Aorta (tissue), 5 donors: ENCODE data around the gene LRR1. TPM values are rescaled to one million over a fixed set of nuclear protein-coding genes. Genes with fewer than 3 reads are reported as not detected.
"Not testable (repeated sequence)": the region's sequence is repeated elsewhere in the genome, so short reads cannot be mapped to it uniquely, and the experiment has no call there.

Source experiments
- ATAC-seq: fragments of 200-7000 bp; cut with Tn5 transposase; one replicate; pipeline ENCODE4 v1.9.1; 2022; ENCODE audit warnings: moderate library complexity; ENCODE audit not compliant: low FRiP score
- DNase-seq, 2 donors: peaks; one replicate each; pipeline ENCODE4 v3.0.0-alpha.2; 2020
- H3K27ac ChIP-seq, 2 donors: one replicate each; pipeline ENCODE4 v1.5.1; 2013; ENCODE audit warnings: low read length in 2 of 2, mild to moderate bottlenecking in 2 of 2, moderate library complexity in 2 of 2, control low read depth in 1 of 2, inconsistent platforms in 1 of 2, low read depth in 1 of 2
- H3K27me3 ChIP-seq, 2 donors: one replicate each; pipeline ENCODE4 v1.6.1; 2013; ENCODE audit warnings: control low read depth in 1 of 2, low read length in 1 of 2, mild to moderate bottlenecking in 1 of 2, moderate library complexity in 1 of 2; ENCODE audit not compliant: insufficient read depth in 2 of 2, control insufficient read depth in 1 of 2
- H3K36me3 ChIP-seq, 2 donors: one replicate each; pipeline ENCODE4 v1.6.1; 2013; ENCODE audit warnings: control low read depth in 1 of 2, low read length in 1 of 2, mild to moderate bottlenecking in 1 of 2; ENCODE audit not compliant: insufficient read depth in 2 of 2, control insufficient read depth in 1 of 2
- H3K4me1 ChIP-seq, 2 donors: one replicate each; pipeline ENCODE4 v1.6.1; 2013; ENCODE audit warnings: low read length in 2 of 2, control low read depth in 1 of 2, mild to moderate bottlenecking in 1 of 2, moderate library complexity in 1 of 2; ENCODE audit not compliant: insufficient read depth in 2 of 2, control insufficient read depth in 1 of 2
- H3K4me3 ChIP-seq, 2 donors: one replicate each; pipeline ENCODE4 v1.5.1; 2013; ENCODE audit warnings: low read length in 2 of 2, control low read depth in 1 of 2, mild to moderate bottlenecking in 1 of 2
- H3K9me3 ChIP-seq: one replicate; pipeline ENCODE4 v1.6.1; 2013; ENCODE audit warnings: mild to moderate bottlenecking, low read length; ENCODE audit not compliant: control insufficient read depth
- WGBS, 2 donors: extraction: QIAGEN DNeasy Blood & Tissue Kit; methylation state at CpG; one replicate each; pipeline ENCODE4 v1.1.7; 2013; 5-methylcytosine and 5-hydroxymethylcytosine counted together
- intact Hi-C, 2 donors: fragments of 100-400 bp; cut with DNase I; formaldehyde crosslinking; loops; one replicate each; pipeline versions ENCODE4 v1.14.2 to v1.15.0; 2022
- polyA plus RNA-seq, 2 donors: library from polyadenylated mRNA; stranded (reverse); fragments of 200-250 nt; gene quantifications; one replicate each; pipeline ENCODE4 v1.2.3, GENCODE V29; 2013
- total RNA-seq, 2 donors: library from RNA; stranded (reverse); fragmentation: NEBNext Ultra II Directional; extraction: Animal tissue kit (Norgen Biotek cat#: 25700); gene quantifications; one replicate each; pipeline ENCODE4 v1.2.1, GENCODE V29; 2021
- donor health status: healthy with polysubstance abuse.
- donor health status: Bipolar disorder and iron deficiency.
- donor health status: DM: no; HTN: no; CAD: no.
- donor health status: DM: no; HTN: no; CAD: no.
- donor health status: DM: yes; HTN: yes; CAD: no.

Gene LRR1
- total and polyA plus RNA-seq, 4 donors, result 5.2 to 14.3 (median 5.6) TPM

DNA sequence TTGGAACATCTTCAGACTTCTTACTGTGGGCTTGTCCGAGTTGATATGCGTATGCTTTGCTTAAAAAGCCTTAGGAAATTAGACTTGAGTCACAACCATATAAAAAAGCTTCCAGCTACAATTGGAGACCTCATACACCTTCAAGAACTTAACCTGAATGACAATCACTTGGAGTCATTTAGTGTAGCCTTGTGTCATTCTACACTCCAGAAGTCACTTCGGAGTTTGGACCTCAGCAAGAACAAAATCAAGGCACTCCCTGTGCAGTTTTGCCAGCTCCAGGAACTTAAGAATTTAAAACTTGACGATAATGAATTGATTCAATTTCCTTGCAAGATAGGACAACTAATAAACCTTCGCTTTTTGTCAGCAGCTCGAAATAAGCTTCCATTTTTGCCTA, 8.8 kb downstream of the LRR1 start:
- 83 to 93% methylated on average over 6 of the region's 6 CpGs for WGBS, 2 donors
- no peak for DNase-seq
- intact Hi-C loops, result no loop called here

DNA sequence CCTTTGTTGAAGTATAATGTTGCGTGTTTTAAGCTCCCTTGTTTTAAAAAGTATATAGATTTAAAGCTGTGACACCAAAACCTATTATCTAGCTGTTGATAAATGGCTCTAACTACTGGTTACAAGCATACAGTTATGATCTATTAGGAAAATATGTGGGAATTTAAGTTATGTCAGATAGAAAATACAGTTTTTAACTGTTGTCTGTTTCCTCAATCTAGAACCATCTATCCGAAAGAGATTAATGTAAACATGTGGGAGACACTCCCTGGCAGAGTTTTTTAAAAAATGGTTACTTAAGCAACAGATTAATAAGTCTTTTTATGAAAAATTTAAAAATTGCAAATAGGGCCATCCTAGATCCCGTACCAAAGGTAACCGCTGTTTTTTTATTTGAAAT, 13.5 kb downstream of the LRR1 start:
- intact Hi-C loops, result no loop called here
- no peak overlapping the region for H3K27ac ChIP-seq
- no peaks in the 10 kb centered on the region for H3K4me1 ChIP-seq
- WGBS, 2 donors, result 84 to 88% methylated on average over 4 of the region's 4 CpGs
- DNase-seq (no peak), ATAC-seq (no peak)
- no peak overlapping the region for H3K4me3 ChIP-seq
- no peaks in the 10 kb centered on the region for H3K36me3 ChIP-seq
- H3K9me3 ChIP-seq, result no peaks in the 10 kb centered on the region
- H3K27me3 ChIP-seq, result no peaks in the 10 kb centered on the region

More for the DNA sequence above, 8.8 kb downstream of the LRR1 start:
- Histone ChIP-seq H3K4me3 (no peak overlapping the region), H3K9me3 (no peaks in the 10 kb centered on the region), H3K36me3 (no peaks in the 10 kb centered on the region), H3K4me1 (no peaks in the 10 kb centered on the region), H3K27ac (no peak overlapping the region), H3K27me3 (no peaks in the 10 kb centered on the region)
- ATAC-seq, result no peak

DNA sequence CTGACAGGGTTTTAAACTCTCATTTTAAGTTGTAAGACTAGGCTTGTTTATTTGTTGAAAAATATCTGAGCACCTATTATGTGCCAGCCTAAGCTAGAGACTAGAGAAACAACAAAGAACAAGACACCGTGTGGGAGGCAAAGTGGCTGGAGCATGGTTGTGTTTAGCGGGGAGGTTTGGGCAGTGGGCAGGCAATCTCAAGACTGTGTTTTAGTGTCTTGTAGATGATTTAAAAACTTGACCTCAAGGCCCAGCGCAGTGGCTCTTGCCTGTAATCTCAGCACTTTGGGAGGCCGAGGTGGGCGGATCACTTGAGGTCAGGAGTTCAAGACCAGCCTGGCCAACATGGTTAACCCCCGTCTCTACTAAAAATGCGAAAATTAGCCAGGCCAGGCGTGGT, 13.9 kb downstream of the LRR1 start:
- Histone ChIP-seq H3K27ac (no peak overlapping the region), H3K4me3 (no peak overlapping the region), H3K4me1 (no peaks in the 10 kb centered on the region), H3K36me3 (no peaks in the 10 kb centered on the region), H3K27me3 (no peaks in the 10 kb centered on the region), H3K9me3 (no peaks in the 10 kb centered on the region)
- ATAC-seq (no peak), DNase-seq (no peak)
- intact Hi-C loops, result no loop called here
- WGBS, 2 donors, result 90 to 91% methylated on average over 8 of the region's 8 CpGs

DNA sequence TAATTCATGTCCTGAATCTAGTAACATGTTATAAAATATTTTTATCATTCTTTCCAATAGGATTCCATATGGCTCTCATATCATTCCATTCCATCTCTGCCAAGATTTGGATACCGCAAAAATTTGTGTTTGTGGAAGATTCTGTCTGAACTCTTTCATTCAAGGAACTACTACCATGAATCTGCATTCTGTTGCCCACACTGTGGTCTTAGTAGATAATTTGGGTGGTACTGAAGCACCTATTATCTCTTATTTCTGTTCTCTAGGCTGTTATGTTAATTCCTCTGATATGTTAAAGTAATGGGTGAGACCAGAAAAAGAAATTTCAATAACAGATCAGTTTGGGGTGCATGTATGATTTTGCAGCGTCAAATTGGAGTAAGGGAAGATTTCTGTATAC, 15.5 kb downstream of the LRR1 start:
- no peak for ATAC-seq
- no peak for DNase-seq
- Histone ChIP-seq H3K27ac (no peak overlapping the region), H3K27me3 (no peaks in the 10 kb centered on the region), H3K9me3 (no peaks in the 10 kb centered on the region), H3K4me1 (no peaks in the 10 kb centered on the region), H3K36me3 (peaks cover 0 to 2% of the 10 kb centered on the region in 2 donors), H3K4me3 (no peak overlapping the region)
- intact Hi-C loops, result no loop called here
- WGBS, 2 donors, result 89 to 91% methylated on average over 2 of the region's 2 CpGs

DNA sequence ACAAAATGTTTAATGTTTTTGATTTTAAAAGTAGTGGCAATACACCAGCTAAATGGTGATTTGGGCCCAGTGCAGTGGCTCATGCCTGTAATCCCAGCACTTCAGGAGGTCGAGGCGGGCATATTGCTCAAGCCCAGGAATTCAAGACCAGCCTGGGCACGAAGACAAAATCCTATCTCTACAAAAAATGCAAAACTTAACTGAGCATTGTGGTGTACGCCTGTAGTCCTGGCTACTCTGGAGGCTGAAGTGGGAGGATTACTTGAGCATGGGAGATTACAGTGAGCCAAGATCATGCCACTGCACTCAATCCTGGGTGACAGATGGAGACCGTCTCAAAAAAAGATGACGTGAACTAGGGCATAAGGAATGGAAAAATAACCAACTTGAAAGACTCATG, 17.0 kb downstream of the LRR1 start:
- intact Hi-C loops, result no loop called here
- Histone ChIP-seq H3K36me3 (peaks cover 0 to 2% of the 10 kb centered on the region in 2 donors), H3K4me1 (no peaks in the 10 kb centered on the region), H3K27me3 (no peaks in the 10 kb centered on the region), H3K9me3 (no peaks in the 10 kb centered on the region), H3K4me3 (no peak overlapping the region), H3K27ac (no peak overlapping the region)
- no peak for DNase-seq
- 59 to 63% methylated on average over 6 of the region's 6 CpGs for WGBS, 2 donors
- no peak for ATAC-seq

DNA sequence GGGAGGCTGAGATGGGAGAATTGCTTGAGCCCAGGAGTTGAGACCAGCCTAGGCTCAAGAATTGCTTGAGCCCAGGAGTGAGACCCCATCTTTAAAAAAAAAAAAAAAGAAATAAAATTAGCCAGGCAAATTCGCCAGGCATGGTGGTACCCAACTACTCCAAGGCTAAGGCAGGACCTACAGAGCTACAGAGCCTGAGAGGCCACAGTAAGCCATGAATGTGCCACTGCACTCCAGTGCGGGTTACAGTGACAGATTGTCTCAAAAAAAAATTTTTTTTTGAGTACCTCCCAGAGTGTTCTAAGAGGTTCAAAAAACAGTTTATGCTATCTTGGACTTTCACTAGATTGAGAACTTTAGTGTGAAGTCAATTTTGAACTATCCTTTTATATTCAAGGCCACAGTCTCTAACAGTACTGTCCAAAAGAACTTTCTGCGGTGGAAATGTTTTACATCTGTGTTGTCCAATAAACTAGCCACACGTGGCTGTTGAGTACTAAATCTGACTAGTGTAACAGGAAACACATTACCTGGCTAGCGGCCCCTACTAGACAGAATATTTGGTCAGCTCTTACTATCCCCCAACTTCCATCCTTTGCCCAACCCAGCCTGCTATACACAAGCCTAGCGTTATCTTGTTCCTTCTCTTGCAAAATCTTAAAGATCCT, 19.2 kb downstream of the LRR1 start:
- ATAC-seq (no peak), DNase-seq (no peak)
- Histone ChIP-seq H3K4me1 (peaks cover 0 to 4% of the 10 kb centered on the region in 2 donors), H3K36me3 (peaks cover 0 to 2% of the 10 kb centered on the region in 2 donors), H3K27ac (no peak overlapping the region), H3K27me3 (no peaks in the 10 kb centered on the region), H3K4me3 (no peak overlapping the region), H3K9me3 (no peaks in the 10 kb centered on the region)
- intact Hi-C loops, result no loop called here
- 90% methylated on average over 6 of the region's 6 CpGs for WGBS, 2 donors

DNA sequence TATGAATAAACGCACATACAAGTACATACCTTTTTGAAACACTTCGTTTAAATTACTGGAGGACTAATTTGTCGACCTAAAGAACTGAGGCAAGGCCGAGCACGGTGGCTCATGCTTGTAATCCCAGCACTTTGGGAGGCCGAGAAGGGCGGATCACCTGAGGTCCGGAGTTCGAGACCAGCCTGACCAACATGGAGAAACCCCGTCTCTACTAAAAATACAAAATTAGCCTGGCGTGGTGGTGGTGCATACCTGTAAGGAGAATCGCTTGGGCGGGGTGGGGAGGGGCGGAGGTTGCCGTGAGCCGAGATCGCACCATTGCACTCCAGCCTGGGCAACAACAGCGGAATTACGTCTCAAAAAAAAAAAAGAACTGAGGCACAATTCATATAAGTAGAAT, 20.5 kb downstream of the LRR1 start:
- H3K27me3 ChIP-seq, H3K9me3 ChIP-seq, H3K27ac ChIP-seq, DNase-seq, intact Hi-C loops, H3K36me3 ChIP-seq, ATAC-seq, H3K4me1 ChIP-seq: not testable (repeated sequence)
- peak overlapping the region; percentile 75 to 90 for H3K4me3 ChIP-seq
- 64 to 74% methylated on average over 19 of the region's 19 CpGs for whole genome bisulfite sequencing, 2 donors

DNA sequence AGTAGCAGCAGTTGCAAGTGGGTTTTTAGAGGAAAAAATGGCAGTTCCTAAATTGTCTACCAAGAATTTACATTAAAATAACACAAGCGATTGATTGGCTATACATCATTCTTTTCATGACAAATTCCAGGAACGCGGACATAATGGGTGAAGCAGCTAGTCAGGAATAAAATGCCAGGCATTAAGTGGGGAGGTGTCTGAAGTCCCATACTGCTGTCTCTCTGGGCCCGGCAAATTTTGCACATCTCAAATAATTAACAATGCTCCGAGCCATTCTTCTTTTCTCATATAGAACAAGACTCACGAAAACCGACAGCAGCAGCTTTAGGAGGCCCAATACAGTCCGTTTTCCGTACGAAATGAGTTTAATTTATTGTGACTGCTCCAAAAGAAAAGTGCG, 21.0 kb downstream of the LRR1 start:
- WGBS, 2 donors, result 0 to 1% methylated on average over 11 of the region's 11 CpGs
- Histone ChIP-seq H3K4me1 (peaks cover 0 to 4% of the 10 kb centered on the region in 2 donors), H3K36me3 (peaks cover 0 to 2% of the 10 kb centered on the region in 2 donors), H3K27ac (peak overlapping the region; percentile 71 to 94), H3K27me3 (no peaks in the 10 kb centered on the region), H3K9me3 (no peaks in the 10 kb centered on the region), H3K4me3 (peak overlapping the region; percentile 75 to 90)
- DNase-seq (no peak), ATAC-seq (no peak)
- intact Hi-C loops, result no loop called here
